Gastrocnemius medialis (tissue), 4 donors: ENCODE data around the gene PCDHA6. TPM values are rescaled to one million over a fixed set of nuclear protein-coding genes. Genes with fewer than 3 reads are reported as not detected.
"Not testable (repeated sequence)": the region's sequence is repeated elsewhere in the genome, so short reads cannot be mapped to it uniquely, and the experiment has no call there.

Experiments used
- ATAC-seq, 2 donors: fragments of 150-250 bp; one replicate each; pipeline ENCODE4 v1.9.1; 2016
- DNase-seq, 2 donors: peaks; one replicate each; pipeline ENCODE4 v3.0.0-alpha.2; 2019
- H3K27ac ChIP-seq, 4 donors: fragments of 200-600 bp; sonication (generic); 1 replicate in 1 of 4; 2 replicates in 3 of 4; pipeline ENCODE4 v1.5.1; 2016 to 2018; ENCODE audit warnings: mild to moderate bottlenecking in 2 of 4, moderate library complexity in 1 of 4
- H3K27me3 ChIP-seq, 3 donors: fragments of 200-600 bp; sonication (generic) in 2 of 3; 1 replicate in 1 of 3; 2 replicates in 2 of 3; pipeline versions ENCODE4 v1.5.1 to v1.6.0; 2016 to 2019; ENCODE audit warnings: mild to moderate bottlenecking in 1 of 3, moderate library complexity in 1 of 3
- H3K36me3 ChIP-seq, 2 donors: fragments of 200-600 bp; sonication (generic) in 1 of 2; one replicate each; pipeline ENCODE4 v1.5.1; 2017 to 2018
- H3K4me1 ChIP-seq, 2 donors: fragments of 200-600 bp; sonication (generic) in 1 of 2; one replicate each; pipeline ENCODE4 v1.5.1; 2016 to 2017; ENCODE audit warnings: mild to moderate bottlenecking in 2 of 2
- H3K4me3 ChIP-seq, 4 donors: fragments of 200-600 bp; sonication (generic) in 3 of 4; 1 replicate in 1 of 4; 2 replicates in 3 of 4; pipeline ENCODE4 v1.5.1; 2016 to 2019; ENCODE audit warnings: mild to moderate bottlenecking in 2 of 4
- H3K9me3 ChIP-seq, 3 donors: fragments of 200-600 bp; sonication (generic) in 2 of 3; 1 replicate in 1 of 3; 2 replicates in 2 of 3; pipeline ENCODE4 v1.5.1; 2016 to 2019
- CTCF ChIP-seq, 5 experiments: fragments of 450-650 bp in 3 of 5; fragments of 200-600 bp in 2 of 5; sonication (generic) in 2 of 5; IDR thresholded peaks in 4 of 5; conservative IDR thresholded peaks in 1 of 5; 1 replicate in 4 of 5; 2 replicates in 1 of 5; pipeline ENCODE4 v1.5.1; 2016 to 2019; ENCODE audit warnings: antibody characterized with exemption in 5 of 5, mild to moderate bottlenecking in 3 of 5, moderate library complexity in 3 of 5
- POLR2A ChIP-seq, 2 donors: fragments of 450-650 bp; IDR thresholded peaks; one replicate each; pipeline ENCODE4 v1.6.1; 2017; ENCODE audit warnings: antibody characterized with exemption in 2 of 2, mild to moderate bottlenecking in 2 of 2, moderate library complexity in 2 of 2
- in situ Hi-C, 4 donors: fragments of 200-750 bp; cut with MboI; loops; one replicate each; pipeline versions ENCODE4 v1.15.0 to v1.8.0; 2017; ENCODE audit warnings: low sequenced_read_pairs in 4 of 4
- intact Hi-C: fragments of 100-400 bp; cut with DNase I; formaldehyde crosslinking; loops from one replicate; pipeline ENCODE4 v1.15.1; 2023; ENCODE audit warnings: low total_unique reads
- total RNA-seq, 4 donors: library from RNA; depleted of rRNA; stranded (reverse); fragments of >200 nt; gene quantifications; one replicate each; pipeline versions ENCODE4 v1.1.0 to v1.2.3, GENCODE V29; 2016

The PCDHA6 gene
- total RNA-seq, 4 donors from 2014 or later = 0.10 to 0.19 TPM; not detected in 2

GRCh38 chr5:140840978-140841962 lies 13.5 kb downstream of the PCDHA6 start, which contains the start of gene PCDHA8:
Gene PCDHA8 (plus strand): TSS chr5:140841187. CDS start chr5:140841322, 135 bp downstream.
- intact Hi-C loops = no loop called here
- TF ChIP-seq CTCF (IDR thresholded peaks at IDR 0.05 in 4 of 5, conservative IDR thresholded peaks at IDR 0.05 in 1 of 5) = no peak
- H3K27me3 ChIP-seq = peaks cover 0 to 6% (median 3%) of the 10 kb centered on the region in 3 donors
- no peak for DNase-seq
- H3K4me3 ChIP-seq = no peak within 1 kb of the TSS
- no peaks in the 10 kb centered on the region for H3K36me3 ChIP-seq
- H3K27ac ChIP-seq = no peak within 1 kb of the TSS
- no peak for ATAC-seq
- in situ Hi-C loops = no loop called here
- H3K4me1 ChIP-seq = no peaks in the 10 kb centered on the region
- H3K9me3 ChIP-seq = peaks cover 0 to 9% (median 0%) of the 10 kb centered on the region in 3 donors

- in situ Hi-C loops (no loop called here), intact Hi-C loops (no loop called here)
- Histone ChIP-seq H3K9me3 (peaks cover 0 to 10% (median 0%) of the 10 kb centered on the region in 3 donors), H3K4me1 (no peaks in the 10 kb centered on the region), H3K27me3 (peaks cover 0 to 10% (median 6%) of the 10 kb centered on the region in 3 donors), H3K27ac (no peak overlapping the region), H3K36me3 (no peaks in the 10 kb centered on the region), H3K4me3 (no peak overlapping the region)
- TF ChIP-seq CTCF (IDR thresholded peaks at IDR 0.05 in 4 of 5, conservative IDR thresholded peaks at IDR 0.05 in 1 of 5) (no peak), POLR2A (IDR thresholded peaks at IDR 0.05) (no peak)
- DNase-seq (no peak), ATAC-seq (no peak)
Measured at GRCh38 chr5:140842798-140843733, 15.3 kb downstream of the PCDHA6 start.

- not testable (repeated sequence) for H3K27ac ChIP-seq
Measured at GRCh38 chr5:140848139-140849102, 20.7 kb downstream of the PCDHA6 start, which contains the start of gene PCDHA9. Gene PCDHA9 (plus strand): TSS chr5:140848382. CDS start chr5:140848496, 114 bp downstream.

GRCh38 chr5:140849831-140850634 lies 22.3 kb downstream of the PCDHA6 start:
- intact Hi-C loops, H3K36me3 ChIP-seq, H3K27ac ChIP-seq, H3K4me3 ChIP-seq, in situ Hi-C loops, H3K9me3 ChIP-seq, H3K4me1 ChIP-seq, DNase-seq, ATAC-seq: not testable (repeated sequence)
- peaks cover 4 to 18% (median 6%) of the 10 kb centered on the region in 3 donors for H3K27me3 ChIP-seq

More at GRCh38 chr5:140848139-140849102, 20.7 kb downstream of the PCDHA6 start, which contains the start of gene PCDHA9:
- ATAC-seq, H3K36me3 ChIP-seq, in situ Hi-C loops, H3K9me3 ChIP-seq, DNase-seq, H3K4me3 ChIP-seq, intact Hi-C loops, H3K4me1 ChIP-seq: not testable (repeated sequence)
- peaks cover 4 to 18% (median 6%) of the 10 kb centered on the region in 3 donors for H3K27me3 ChIP-seq
